Measurements from ENCODE around the gene C1orf226. TPM values are rescaled to one million over a fixed set of nuclear protein-coding genes. Genes with fewer than 3 reads are reported as not detected.

C1orf226 gene
- total RNA-seq, 1 experiment from 2014 or later = 3.1 TPM

GRCh38 chr1:162373541-162374260 lies 7.8 kb upstream of the C1orf226 start:
- CTCF ChIA-PET = interaction anchor here (0.6 to 4.3 kb wide), 7 partner anchors 8 to 337 kb away, joined by 3 to 27 read pairs (median 5); partner anchors contain the start of gene C1orf226
- intact Hi-C loops (cut with micrococcal nuclease) = loop anchor here (1.0 kb wide), 1 partner anchor 8 kb away; the partner anchor contains the start of gene C1orf226
- POLR2A ChIA-PET = interaction anchor here (0.7 to 4.6 kb wide), 4 partner anchors 8 to 304 kb away, joined by 3 to 77 read pairs (median 4); partner anchors contain the start of genes C1orf226 and NOS1AP
- Mint-ChIP-seq H3K4me3 (ENCODE audit: unreplicated experiment) (peak overlapping the region; percentile 6), H3K27ac (ENCODE audit: low read depth, unreplicated experiment) (peak overlapping the region; percentile 92), H3K9me3 (ENCODE audit: unreplicated experiment) (no peaks in the 10 kb centered on the region), H3K36me3 (ENCODE audit: insufficient read depth, unreplicated experiment) (peaks cover 6% of the 10 kb centered on the region), H3K27me3 (ENCODE audit: insufficient read depth, unreplicated experiment) (no peaks in the 10 kb centered on the region), H3K4me1 (ENCODE audit: insufficient read depth, unreplicated experiment) (peaks cover 33% of the 10 kb centered on the region)
- BruUV-seq (replicated peaks) = no TSS peak
- DNase-seq (ENCODE audit: unreplicated experiment) = peak; percentile 91
- TF ChIP-seq CTCF (IDR thresholded peaks at IDR 0.05; ENCODE audit: unreplicated experiment) = no peak

- POLR2A ChIA-PET = interaction anchor here (0.7 to 4.6 kb wide), 4 partner anchors 7 to 305 kb away, joined by 3 to 77 read pairs (median 4); partner anchors contain the start of genes C1orf226 and NOS1AP
- intact Hi-C loops (cut with micrococcal nuclease) = no loop called here
- no peak overlapping the region for H3K4me3 Mint-ChIP-seq (ENCODE audit: unreplicated experiment)
- H3K36me3 Mint-ChIP-seq (ENCODE audit: insufficient read depth, unreplicated experiment) = peaks cover 6% of the 10 kb centered on the region
- DNase-seq (ENCODE audit: unreplicated experiment) = no peak
- BruUV-seq (replicated peaks) = TSS peak; percentile 77
- CTCF ChIA-PET = interaction anchor here (0.6 to 4.3 kb wide), 5 partner anchors 9 to 1147 kb away, joined by 3 to 27 read pairs (median 3); no protein-coding TSS in a partner anchor
- peaks cover 33% of the 10 kb centered on the region for H3K4me1 Mint-ChIP-seq (ENCODE audit: insufficient read depth, unreplicated experiment)
- peak overlapping the region; percentile 92 for H3K27ac Mint-ChIP-seq (ENCODE audit: low read depth, unreplicated experiment)
- TF ChIP-seq CTCF (IDR thresholded peaks at IDR 0.05; ENCODE audit: unreplicated experiment) = no peak
- no peaks in the 10 kb centered on the region for H3K9me3 Mint-ChIP-seq (ENCODE audit: unreplicated experiment)
- no peaks in the 10 kb centered on the region for H3K27me3 Mint-ChIP-seq (ENCODE audit: insufficient read depth, unreplicated experiment)
Observed at GRCh38 chr1:162374406-162374805, 7.1 kb upstream of the C1orf226 start.

- no TSS peak for BruUV-seq (replicated peaks)
- Mint-ChIP-seq H3K27me3 (ENCODE audit: insufficient read depth, unreplicated experiment) (no peaks in the 10 kb centered on the region), H3K9me3 (ENCODE audit: unreplicated experiment) (no peaks in the 10 kb centered on the region), H3K4me3 (ENCODE audit: unreplicated experiment) (no peak overlapping the region), H3K36me3 (ENCODE audit: insufficient read depth, unreplicated experiment) (peaks cover 6% of the 10 kb centered on the region), H3K27ac (ENCODE audit: low read depth, unreplicated experiment) (peak overlapping the region; percentile 17), H3K4me1 (ENCODE audit: insufficient read depth, unreplicated experiment) (peaks cover 36% of the 10 kb centered on the region)
- CTCF ChIA-PET = interaction anchor here (0.5 to 4.3 kb wide), 9 partner anchors 8 to 604 kb away, joined by 3 to 27 read pairs (median 3); no protein-coding TSS in a partner anchor
- no peak for TF ChIP-seq CTCF (IDR thresholded peaks at IDR 0.05; ENCODE audit: unreplicated experiment)
- DNase-seq (ENCODE audit: unreplicated experiment) = no peak
- intact Hi-C loops (cut with micrococcal nuclease) = no loop called here
- POLR2A ChIA-PET = no interaction called here
Observed at GRCh38 chr1:162375463-162375862, 6.1 kb upstream of the C1orf226 start.

- peak within 1 kb of the TSS; percentile 18 for H3K27ac Mint-ChIP-seq (ENCODE audit: low read depth, unreplicated experiment)
- CTCF ChIA-PET = interaction anchor here (0.6 to 4.3 kb wide), 6 partner anchors 14 to 321 kb away, joined by 3 to 27 read pairs (median 4); no protein-coding TSS in a partner anchor
- H3K27me3 Mint-ChIP-seq (ENCODE audit: insufficient read depth, unreplicated experiment) = no peaks in the 10 kb centered on the region
- no peak within 1 kb of the TSS for H3K4me3 Mint-ChIP-seq (ENCODE audit: unreplicated experiment)
- intact Hi-C loops (cut with micrococcal nuclease) = no loop called here
- H3K9me3 Mint-ChIP-seq (ENCODE audit: unreplicated experiment) = no peaks in the 10 kb centered on the region
- no peak for DNase-seq (ENCODE audit: unreplicated experiment)
- no peak for TF ChIP-seq CTCF (IDR thresholded peaks at IDR 0.05; ENCODE audit: unreplicated experiment)
- BruUV-seq (replicated peaks) = no TSS peak
- H3K36me3 Mint-ChIP-seq (ENCODE audit: insufficient read depth, unreplicated experiment) = peaks cover 6% of the 10 kb centered on the region
- POLR2A ChIA-PET = interaction anchor here (1.0 kb wide), 1 partner anchor 9 kb away, joined by 3 read pairs; no protein-coding TSS in a partner anchor
- H3K4me1 Mint-ChIP-seq (ENCODE audit: insufficient read depth, unreplicated experiment) = peaks cover 40% of the 10 kb centered on the region
Observed at GRCh38 chr1:162376691-162377090, 4.8 kb upstream of the C1orf226 start, which contains the start of gene SPATA46. TSS of gene SPATA46 (minus strand) at chr1:162376854. CDS start at chr1:162376790, 64 bp downstream.
